ENCODE data around the gene C20orf144. TPM values are rescaled to one million over a fixed set of nuclear protein-coding genes. Genes with fewer than 3 reads are reported as not detected.

Gene C20orf144
- total RNA-seq, 4 donors from 2014 or later, result not detected

GRCh38 chr20:33656010-33656782, 5.9 kb upstream of the C20orf144 start:
- H3K4me3 ChIP-seq, result no peak overlapping the region
- 91% methylated on average over 9 of the region's 10 CpGs; no CpG with 5 or more reads in 1 of the 2 donors for WGBS, 2 donors
- no peaks in the 10 kb centered on the region for H3K27me3 ChIP-seq
- no peak for DNase-seq
- H3K27ac ChIP-seq, result no peak overlapping the region
- H3K9me3 ChIP-seq, result no peaks in the 10 kb centered on the region
- TF ChIP-seq POLR2A (IDR thresholded peaks at IDR 0.05), result no peak
- TF ChIP-seq, protein P1, sequence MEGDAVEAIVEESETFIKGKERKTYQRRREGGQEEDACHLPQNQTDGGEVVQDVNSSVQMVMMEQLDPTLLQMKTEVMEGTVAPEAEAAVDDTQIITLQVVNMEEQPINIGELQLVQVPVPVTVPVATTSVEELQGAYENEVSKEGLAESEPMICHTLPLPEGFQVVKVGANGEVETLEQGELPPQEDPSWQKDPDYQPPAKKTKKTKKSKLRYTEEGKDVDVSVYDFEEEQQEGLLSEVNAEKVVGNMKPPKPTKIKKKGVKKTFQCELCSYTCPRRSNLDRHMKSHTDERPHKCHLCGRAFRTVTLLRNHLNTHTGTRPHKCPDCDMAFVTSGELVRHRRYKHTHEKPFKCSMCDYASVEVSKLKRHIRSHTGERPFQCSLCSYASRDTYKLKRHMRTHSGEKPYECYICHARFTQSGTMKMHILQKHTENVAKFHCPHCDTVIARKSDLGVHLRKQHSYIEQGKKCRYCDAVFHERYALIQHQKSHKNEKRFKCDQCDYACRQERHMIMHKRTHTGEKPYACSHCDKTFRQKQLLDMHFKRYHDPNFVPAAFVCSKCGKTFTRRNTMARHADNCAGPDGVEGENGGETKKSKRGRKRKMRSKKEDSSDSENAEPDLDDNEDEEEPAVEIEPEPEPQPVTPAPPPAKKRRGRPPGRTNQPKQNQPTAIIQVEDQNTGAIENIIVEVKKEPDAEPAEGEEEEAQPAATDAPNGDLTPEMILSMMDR (IDR thresholded peaks at IDR 0.05), result no peak
- intact Hi-C loops (cut with DNase I), result no loop called here
- H3K36me3 ChIP-seq, result peaks cover 10 to 39% (median 10%) of the 10 kb centered on the region in 3 donors
- peaks cover 14 to 52% (median 17%) of the 10 kb centered on the region in 3 donors for H3K4me1 ChIP-seq

DNA sequence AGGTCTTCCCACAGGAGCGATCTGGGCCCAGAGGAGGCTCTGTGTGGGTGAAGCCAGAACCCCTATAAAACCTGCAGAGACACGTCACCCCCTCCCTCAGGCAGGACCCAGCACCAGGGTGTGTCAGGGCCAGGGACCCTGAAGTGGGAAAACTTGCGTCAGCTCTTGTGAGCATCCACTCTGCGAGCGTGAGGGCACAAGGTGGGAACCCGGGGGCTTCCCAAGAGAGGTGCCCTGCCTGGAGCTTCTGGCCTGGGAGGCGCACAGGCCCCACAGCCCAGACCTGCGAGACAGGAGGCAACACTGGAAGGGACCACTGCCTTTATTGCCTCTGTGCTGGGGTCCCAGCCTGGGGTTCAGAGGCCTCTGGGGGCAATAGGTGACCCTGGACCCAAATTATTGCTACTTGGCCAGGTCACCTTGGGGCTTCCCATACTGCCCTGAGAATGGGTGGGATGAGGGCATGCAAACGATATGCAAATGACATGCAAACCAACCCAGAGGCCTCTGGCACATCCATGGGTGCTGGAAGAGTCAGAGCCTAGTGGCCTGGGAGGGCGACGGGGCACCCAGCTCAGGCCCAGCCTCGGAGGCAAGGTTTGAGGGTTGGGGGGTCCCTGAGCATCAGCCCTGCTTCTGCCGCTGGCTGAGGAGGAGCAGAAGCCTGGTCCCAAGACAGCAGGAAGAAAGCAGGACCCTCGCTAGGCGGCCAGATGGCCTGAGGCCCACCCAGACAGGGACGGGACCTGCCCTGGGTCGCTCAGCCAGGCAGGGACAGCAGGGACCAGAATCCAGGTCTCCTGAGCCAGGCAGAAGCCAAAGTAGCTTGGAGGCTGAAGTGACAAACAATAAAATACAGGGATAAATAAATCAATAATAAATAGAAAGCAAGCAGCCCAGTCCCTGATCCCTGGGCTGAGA, 5.1 kb upstream of the C20orf144 start:
- Histone ChIP-seq H3K27me3 (no peaks in the 10 kb centered on the region), H3K36me3 (peaks cover 10 to 39% (median 10%) of the 10 kb centered on the region in 3 donors), H3K27ac (no peak overlapping the region), H3K4me1 (peaks cover 10 to 43% (median 14%) of the 10 kb centered on the region in 3 donors), H3K9me3 (no peaks in the 10 kb centered on the region), H3K4me3 (no peak overlapping the region)
- TF ChIP-seq, protein P1 (IDR thresholded peaks at IDR 0.05), result no peak
- no peak for TF ChIP-seq POLR2A (IDR thresholded peaks at IDR 0.05)
- intact Hi-C loops (cut with DNase I), result no loop called here
- WGBS, 2 donors, result 94 to 97% methylated on average over 6 to 13 of the region's 17 CpGs
- no peak for DNase-seq

- DNase-seq, result no peak
These were observed 4.4 kb upstream of the C20orf144 start for GRCh38 chr20:33657704-33658095.

DNA sequence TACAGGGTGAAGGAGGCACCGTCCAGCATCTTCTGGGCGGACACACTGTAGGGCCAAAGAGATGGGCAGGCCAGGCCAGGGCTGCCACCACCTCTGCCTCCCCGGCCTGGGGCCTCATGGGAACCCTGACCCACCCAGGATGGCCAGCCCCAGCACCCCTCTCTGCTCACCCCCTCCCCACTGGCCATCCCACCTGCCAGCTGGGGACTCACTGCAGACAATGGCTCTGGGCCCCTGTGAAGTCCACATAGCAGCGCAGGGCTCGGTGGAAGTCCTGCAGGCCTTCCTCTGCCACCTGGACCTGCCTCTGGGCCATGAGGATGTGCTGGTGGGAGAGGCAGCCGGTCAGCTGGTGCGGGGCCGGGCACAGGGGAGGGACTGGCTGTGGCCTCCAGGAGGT, 3.6 kb upstream of the C20orf144 start:
- 100% methylated on average over 4 of the region's 8 CpGs for WGBS, 2 donors
- peaks cover 14 to 38% (median 18%) of the 10 kb centered on the region in 3 donors for H3K4me1 ChIP-seq
- no peak for DNase-seq
- H3K27ac ChIP-seq, result no peak overlapping the region
- H3K27me3 ChIP-seq, result no peaks in the 10 kb centered on the region
- no peak overlapping the region for H3K4me3 ChIP-seq
- peaks cover 10 to 39% (median 10%) of the 10 kb centered on the region in 3 donors for H3K36me3 ChIP-seq
- no peaks in the 10 kb centered on the region for H3K9me3 ChIP-seq
- TF ChIP-seq, protein P1 (IDR thresholded peaks at IDR 0.05), result no peak
- no peak for TF ChIP-seq POLR2A (IDR thresholded peaks at IDR 0.05)
- intact Hi-C loops (cut with DNase I), result no loop called here

More at GRCh38 chr20:33657704-33658095, 4.4 kb upstream of the C20orf144 start:
- TF ChIP-seq POLR2A (IDR thresholded peaks at IDR 0.05), result no peak
- TF ChIP-seq, protein P1 (IDR thresholded peaks at IDR 0.05), result no peak
- Histone ChIP-seq H3K4me3 (no peak overlapping the region), H3K4me1 (peaks cover 12 to 40% (median 16%) of the 10 kb centered on the region in 3 donors), H3K36me3 (peaks cover 10 to 39% (median 10%) of the 10 kb centered on the region in 3 donors), H3K9me3 (no peaks in the 10 kb centered on the region), H3K27me3 (no peaks in the 10 kb centered on the region), H3K27ac (no peak overlapping the region)
- WGBS, 2 donors, result 90 to 93% methylated on average over 3 to 6 of the region's 12 CpGs
- intact Hi-C loops (cut with DNase I), result no loop called here

Measured in esophagus squamous epithelium (tissue), 5 donors.